ENCODE results near the gene CLIC1.

DNA sequence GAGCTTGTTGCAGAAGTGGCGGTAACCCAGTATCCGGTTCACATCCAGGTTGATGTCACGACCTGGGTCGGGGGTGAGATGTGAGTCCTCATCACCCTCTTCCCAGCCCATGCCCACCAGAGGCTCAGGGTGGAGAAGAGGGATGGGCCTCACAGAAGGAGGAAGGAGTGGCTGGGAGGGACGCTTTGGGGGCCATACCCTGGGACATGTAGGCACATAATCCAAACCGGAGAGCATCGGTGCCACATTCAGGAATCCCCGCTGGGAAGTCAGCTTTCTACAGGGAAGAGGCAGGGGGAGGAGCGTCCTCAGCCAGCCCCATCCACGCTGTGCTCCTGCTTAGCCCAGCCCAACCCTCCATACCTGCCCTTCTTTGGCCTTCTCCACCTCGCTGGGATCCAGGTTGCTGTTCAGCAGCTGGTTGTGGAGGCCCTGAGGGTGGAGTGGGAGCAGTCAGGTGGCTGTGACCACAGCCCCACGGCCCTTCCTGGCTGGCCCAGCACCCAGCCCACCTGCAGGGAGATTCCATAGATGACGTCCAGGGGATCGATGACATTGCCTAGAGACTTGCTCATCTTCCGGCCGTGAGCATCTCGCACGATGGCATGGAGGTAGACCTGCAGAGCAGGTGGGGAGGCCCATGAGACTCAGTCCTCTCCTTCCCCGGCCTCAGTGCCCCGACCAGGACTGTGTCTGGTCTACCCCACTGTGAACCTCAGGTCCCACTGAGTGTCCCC, 44.3 kb upstream of the CLIC1 start:
- TF ChIP-seq, protein P1, sequence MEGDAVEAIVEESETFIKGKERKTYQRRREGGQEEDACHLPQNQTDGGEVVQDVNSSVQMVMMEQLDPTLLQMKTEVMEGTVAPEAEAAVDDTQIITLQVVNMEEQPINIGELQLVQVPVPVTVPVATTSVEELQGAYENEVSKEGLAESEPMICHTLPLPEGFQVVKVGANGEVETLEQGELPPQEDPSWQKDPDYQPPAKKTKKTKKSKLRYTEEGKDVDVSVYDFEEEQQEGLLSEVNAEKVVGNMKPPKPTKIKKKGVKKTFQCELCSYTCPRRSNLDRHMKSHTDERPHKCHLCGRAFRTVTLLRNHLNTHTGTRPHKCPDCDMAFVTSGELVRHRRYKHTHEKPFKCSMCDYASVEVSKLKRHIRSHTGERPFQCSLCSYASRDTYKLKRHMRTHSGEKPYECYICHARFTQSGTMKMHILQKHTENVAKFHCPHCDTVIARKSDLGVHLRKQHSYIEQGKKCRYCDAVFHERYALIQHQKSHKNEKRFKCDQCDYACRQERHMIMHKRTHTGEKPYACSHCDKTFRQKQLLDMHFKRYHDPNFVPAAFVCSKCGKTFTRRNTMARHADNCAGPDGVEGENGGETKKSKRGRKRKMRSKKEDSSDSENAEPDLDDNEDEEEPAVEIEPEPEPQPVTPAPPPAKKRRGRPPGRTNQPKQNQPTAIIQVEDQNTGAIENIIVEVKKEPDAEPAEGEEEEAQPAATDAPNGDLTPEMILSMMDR (IDR thresholded peaks at IDR 0.05), result no peak
- TF ChIP-seq POLR2A (IDR thresholded peaks at IDR 0.05), result no peak
